Measurements from ENCODE around the gene TBXAS1.

TBXAS1 gene

GRCh38 chr7:140054751-140055150 is 225.7 kb downstream of the TBXAS1 start:
- Histone ChIP-seq H2AFZ (ENCODE audit: low read depth, low read length, severe bottlenecking) (no peak overlapping the region), H3K36me3 (ENCODE audit: low read length) (no peaks in the 10 kb centered on the region), H3K9me3 (ENCODE audit: insufficient read depth, low read length) (no peaks in the 10 kb centered on the region), H3K4me3 (ENCODE audit: insufficient read depth, low read length, poor library complexity, severe bottlenecking) (no peak overlapping the region), H3K4me2 (ENCODE audit: low read depth, low read length, poor library complexity, severe bottlenecking) (no peak overlapping the region), H3F3A (ENCODE audit: insufficient read depth) (no peaks in the 10 kb centered on the region), H3K27ac (ENCODE audit: low read depth, low read length) (no peak overlapping the region), H3K27me3 (ENCODE audit: low read length) (no peaks in the 10 kb centered on the region), H3K9ac (ENCODE audit: low read length) (no peak overlapping the region), H3K79me2 (ENCODE audit: insufficient read depth, low read length) (no peaks in the 10 kb centered on the region), H4K20me1 (ENCODE audit: low read depth, low read length) (no peaks in the 10 kb centered on the region), H3K9me2 (replicated peaks; ENCODE audit: insufficient read depth, low read length) (no peaks in the 10 kb centered on the region)
- TF ChIP-seq EZH2phosphoT487 (conservative IDR thresholded peaks at IDR 0.05; ENCODE audit: low read length) (no peak), CTCF (IDR thresholded peaks at IDR 0.05; ENCODE audit: insufficient read depth, low read length, poor library complexity, severe bottlenecking) (no peak)

GRCh38 chr7:140055833-140056232 is 226.8 kb downstream of the TBXAS1 start:
- H3K9ac ChIP-seq (ENCODE audit: low read length): no peak overlapping the region
- H3K9me2 ChIP-seq (replicated peaks; ENCODE audit: insufficient read depth, low read length): no peaks in the 10 kb centered on the region
- H3K4me3 ChIP-seq (ENCODE audit: insufficient read depth, low read length, poor library complexity, severe bottlenecking): no peak overlapping the region
- no peak overlapping the region for H3K27ac ChIP-seq (ENCODE audit: low read depth, low read length)
- H4K20me1 ChIP-seq (ENCODE audit: low read depth, low read length): no peaks in the 10 kb centered on the region
- no peak overlapping the region for H3K4me2 ChIP-seq (ENCODE audit: low read depth, low read length, poor library complexity, severe bottlenecking)
- no peaks in the 10 kb centered on the region for H3F3A ChIP-seq (ENCODE audit: insufficient read depth)
- TF ChIP-seq CTCF (IDR thresholded peaks at IDR 0.05; ENCODE audit: insufficient read depth, low read length, poor library complexity, severe bottlenecking): no peak
- TF ChIP-seq EZH2phosphoT487 (conservative IDR thresholded peaks at IDR 0.05; ENCODE audit: low read length): no peak
- H2AFZ ChIP-seq (ENCODE audit: low read depth, low read length, severe bottlenecking): no peak overlapping the region
- no peaks in the 10 kb centered on the region for H3K27me3 ChIP-seq (ENCODE audit: low read length)
- no peaks in the 10 kb centered on the region for H3K36me3 ChIP-seq (ENCODE audit: low read length)
- no peaks in the 10 kb centered on the region for H3K9me3 ChIP-seq (ENCODE audit: insufficient read depth, low read length)
- no peaks in the 10 kb centered on the region for H3K79me2 ChIP-seq (ENCODE audit: insufficient read depth, low read length)

- H3K79me2 ChIP-seq (ENCODE audit: insufficient read depth, low read length): no peaks in the 10 kb centered on the region
- no peak overlapping the region for H2AFZ ChIP-seq (ENCODE audit: low read depth, low read length, severe bottlenecking)
- H3K9ac ChIP-seq (ENCODE audit: low read length): no peak overlapping the region
- no peaks in the 10 kb centered on the region for H4K20me1 ChIP-seq (ENCODE audit: low read depth, low read length)
- no peak for TF ChIP-seq CTCF (IDR thresholded peaks at IDR 0.05; ENCODE audit: insufficient read depth, low read length, poor library complexity, severe bottlenecking)
- no peak for TF ChIP-seq EZH2phosphoT487 (conservative IDR thresholded peaks at IDR 0.05; ENCODE audit: low read length)
- no peak overlapping the region for H3K4me3 ChIP-seq (ENCODE audit: insufficient read depth, low read length, poor library complexity, severe bottlenecking)
- H3K36me3 ChIP-seq (ENCODE audit: low read length): no peaks in the 10 kb centered on the region
- no peaks in the 10 kb centered on the region for H3K9me3 ChIP-seq (ENCODE audit: insufficient read depth, low read length)
- H3K27ac ChIP-seq (ENCODE audit: low read depth, low read length): no peak overlapping the region
- H3K9me2 ChIP-seq (replicated peaks; ENCODE audit: insufficient read depth, low read length): no peaks in the 10 kb centered on the region
- H3K27me3 ChIP-seq (ENCODE audit: low read length): no peaks in the 10 kb centered on the region
- H3K4me2 ChIP-seq (ENCODE audit: low read depth, low read length, poor library complexity, severe bottlenecking): no peak overlapping the region
- no peaks in the 10 kb centered on the region for H3F3A ChIP-seq (ENCODE audit: insufficient read depth)
These were observed 227.5 kb downstream of the TBXAS1 start for GRCh38 chr7:140056431-140057142.
